Gastroesophageal sphincter (tissue), 3 donors: ENCODE data around the gene PACRG.

Experiments
- POLR2A ChIP-seq, 2 donors: fragments of 450-650 bp; IDR thresholded peaks; one replicate each; pipeline ENCODE4 v1.6.1; 2017; ENCODE audit warnings: antibody characterized with exemption in 2 of 2, mild to moderate bottlenecking in 2 of 2, moderate library complexity in 1 of 2
- TF ChIP-seq, protein P1 (sequence below), 4 experiments: fragments of 200-600 bp in 2 of 4; fragments of 450-650 bp in 2 of 4; sonication (generic) in 1 of 4; IDR thresholded peaks; one replicate each; pipeline ENCODE4 v1.5.1; 2017 to 2019; ENCODE audit warnings: antibody characterized with exemption in 4 of 4, mild to moderate bottlenecking in 2 of 4, moderate library complexity in 2 of 4

DNA sequence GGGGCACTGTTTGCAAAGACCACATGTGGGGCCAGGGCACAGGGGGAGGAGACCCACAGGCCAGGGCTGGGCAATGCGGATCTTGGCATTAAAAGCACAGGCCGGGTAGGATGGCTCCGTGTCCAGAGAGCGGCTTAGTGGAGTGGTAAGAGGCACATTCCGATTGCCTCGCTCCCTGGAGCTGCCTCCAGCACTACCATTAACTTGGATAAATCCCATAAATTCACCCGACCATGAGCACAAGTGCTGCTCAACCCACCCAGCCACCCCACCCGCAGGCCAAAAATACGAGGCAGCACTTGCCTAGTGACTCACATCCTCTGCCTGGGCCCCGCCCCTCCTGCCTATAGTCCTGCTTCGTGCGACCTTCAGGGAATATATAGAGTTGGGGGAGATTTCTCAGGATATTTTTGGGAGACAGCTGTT lies 619.3 kb downstream of the PACRG start:
- TF ChIP-seq, protein P1, sequence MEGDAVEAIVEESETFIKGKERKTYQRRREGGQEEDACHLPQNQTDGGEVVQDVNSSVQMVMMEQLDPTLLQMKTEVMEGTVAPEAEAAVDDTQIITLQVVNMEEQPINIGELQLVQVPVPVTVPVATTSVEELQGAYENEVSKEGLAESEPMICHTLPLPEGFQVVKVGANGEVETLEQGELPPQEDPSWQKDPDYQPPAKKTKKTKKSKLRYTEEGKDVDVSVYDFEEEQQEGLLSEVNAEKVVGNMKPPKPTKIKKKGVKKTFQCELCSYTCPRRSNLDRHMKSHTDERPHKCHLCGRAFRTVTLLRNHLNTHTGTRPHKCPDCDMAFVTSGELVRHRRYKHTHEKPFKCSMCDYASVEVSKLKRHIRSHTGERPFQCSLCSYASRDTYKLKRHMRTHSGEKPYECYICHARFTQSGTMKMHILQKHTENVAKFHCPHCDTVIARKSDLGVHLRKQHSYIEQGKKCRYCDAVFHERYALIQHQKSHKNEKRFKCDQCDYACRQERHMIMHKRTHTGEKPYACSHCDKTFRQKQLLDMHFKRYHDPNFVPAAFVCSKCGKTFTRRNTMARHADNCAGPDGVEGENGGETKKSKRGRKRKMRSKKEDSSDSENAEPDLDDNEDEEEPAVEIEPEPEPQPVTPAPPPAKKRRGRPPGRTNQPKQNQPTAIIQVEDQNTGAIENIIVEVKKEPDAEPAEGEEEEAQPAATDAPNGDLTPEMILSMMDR (IDR thresholded peaks at IDR 0.05), result no peak
- no peak for TF ChIP-seq POLR2A (IDR thresholded peaks at IDR 0.05)
